H1 (cell line): Measurements from ENCODE around the gene MTAP. TPM values are rescaled to one million over a fixed set of nuclear protein-coding genes. Genes with fewer than 3 reads are reported as not detected.

ENCODE experiments used
- CTCF ChIA-PET: fragments of 300-600 bp; sonication (Branson Sonifier 250); formaldehyde crosslinking; loops from one replicate; lab custom pipeline; 2021; ENCODE audit not compliant: partially characterized antibody; lab: Charles Lee
- POLR2A ChIA-PET: fragments of 300-600 bp; sonication (Branson Sonifier 250); formaldehyde crosslinking; loops from one replicate; lab custom pipeline; 2021; ENCODE audit warnings: inconsistent platforms; ENCODE audit not compliant: partially characterized antibody; lab: Charles Lee
- DNase-seq, 2 experiments: peaks; one replicate each; pipeline versions ENCODE4 v3.0.0 to v3.0.0-alpha.2; 2010 to 2022; ENCODE audit warnings: low spot score in 2 of 2, low read depth in 1 of 2, mixed read lengths in 1 of 2
- FAIRE-seq: peaks from 2 replicates; lab custom pipeline; 2011; peaks lifted over from hg19 to GRCh38; lab: Jason Lieb, UNC
- H2AFZ ChIP-seq: 2 replicates; pipeline ENCODE4 v1.8.1; 2012; ENCODE audit warnings: low read length, inconsistent platforms
- H2AK5ac ChIP-seq: 2 replicates; pipeline ENCODE4 v1.6.1; 2013; ENCODE audit warnings: low read depth, low read length
- H2BK120ac ChIP-seq: replicated peaks from 2 replicates; pipeline ENCODE3; 2013; ENCODE audit warnings: low read depth, low read length, inconsistent platforms
- H2BK12ac ChIP-seq: 2 replicates; pipeline ENCODE4 v1.6.1; 2013; ENCODE audit warnings: low read depth, low read length
- H2BK15ac ChIP-seq: 2 replicates; pipeline ENCODE4 v1.6.1; 2013; ENCODE audit warnings: low read length
- H2BK20ac ChIP-seq: 2 replicates; pipeline ENCODE4 v1.6.1; 2013; ENCODE audit warnings: low read length
- H2BK5ac ChIP-seq: 2 replicates; pipeline ENCODE4 v1.6.1; 2013; ENCODE audit warnings: low read depth, low read length
- H3K14ac ChIP-seq: 2 replicates; pipeline ENCODE4 v1.6.1; 2013; ENCODE audit warnings: inconsistent platforms; ENCODE audit not compliant: insufficient read length
- H3K18ac ChIP-seq: 2 replicates; pipeline ENCODE4 v1.6.1; 2013; ENCODE audit warnings: low read length; ENCODE audit errors: extremely low read depth
- H3K23ac ChIP-seq: 2 replicates; pipeline ENCODE4 v1.6.1; 2013; ENCODE audit warnings: inconsistent platforms; ENCODE audit not compliant: insufficient read length
- H3K23me2 ChIP-seq: 2 replicates; pipeline ENCODE4 v1.6.1; 2013; ENCODE audit warnings: low read depth, low read length
- H3K27ac ChIP-seq: 2 replicates; pipeline ENCODE4 v1.6.1; 2011; ENCODE audit warnings: low read depth, low read length, inconsistent platforms
- H3K27me3 ChIP-seq, 4 experiments: replicated peaks in 1 of 4; 1 replicate in 1 of 4; 2 replicates in 3 of 4; pipeline versions ENCODE4 v1.6.1 to v1.8.1; 2011 to 2013; ENCODE audit warnings: low read length in 3 of 4, mild to moderate bottlenecking in 3 of 4, inconsistent platforms in 2 of 4, mixed read lengths in 2 of 4, moderate library complexity in 1 of 4; ENCODE audit not compliant: control insufficient read depth in 3 of 4, insufficient read depth in 3 of 4; ENCODE audit errors: extremely low read depth in 1 of 4
- H3K36me3 ChIP-seq, 4 experiments: 2 replicates each; pipeline versions ENCODE4 v1.6.1 to v1.8.1; 2011 to 2013; ENCODE audit warnings: mild to moderate bottlenecking in 4 of 4, low read length in 3 of 4, moderate library complexity in 2 of 4, control low read depth in 1 of 4, inconsistent platforms in 1 of 4; ENCODE audit not compliant: insufficient read depth in 4 of 4, control insufficient read depth in 2 of 4
- H3K4ac ChIP-seq: replicated peaks from 2 replicates; pipeline ENCODE3; 2013; ENCODE audit warnings: low read length, low read depth, mixed read lengths, inconsistent platforms; ENCODE audit not compliant: insufficient read length
- H3K4me1 ChIP-seq, 4 experiments: replicated peaks in 1 of 4; 1 replicate in 1 of 4; 2 replicates in 3 of 4; pipeline versions ENCODE4 v1.6.1 to v1.8.1; 2011 to 2013; ENCODE audit warnings: low read length in 3 of 4, inconsistent platforms in 2 of 4, mixed read lengths in 1 of 4; ENCODE audit not compliant: insufficient read depth in 4 of 4, control insufficient read depth in 3 of 4
- H3K4me2 ChIP-seq, 2 experiments: 2 replicates each; pipeline versions ENCODE4 v1.6.1 to v1.8.1; 2011 to 2013; ENCODE audit warnings: low read depth in 2 of 2, low read length in 2 of 2, control low read depth in 1 of 2, inconsistent platforms in 1 of 2, mild to moderate bottlenecking in 1 of 2; ENCODE audit not compliant: insufficient read depth in 1 of 2
- H3K4me3 ChIP-seq, 4 experiments: fragments of 200-600, 300-600 bp in 1 of 4; sonication (generic), shearing (Covaris generic), sonication (Bioruptor Twin) in 1 of 4; 2 replicates each; pipeline versions ENCODE4 v1.5.1 to v1.8.1; 2011 to 2016; ENCODE audit warnings: low read length in 4 of 4, low read depth in 3 of 4, control low read depth in 2 of 4, inconsistent platforms in 2 of 4, mild to moderate bottlenecking in 2 of 4, mixed read lengths in 1 of 4, moderate library complexity in 1 of 4; ENCODE audit not compliant: insufficient read depth in 2 of 4; ENCODE audit errors: extremely low read depth in 1 of 4
- H3K56ac ChIP-seq: replicated peaks from 2 replicates; pipeline ENCODE3; 2013; ENCODE audit warnings: low read depth, mild to moderate bottlenecking, mixed read lengths, low read length, inconsistent platforms; ENCODE audit not compliant: insufficient read length
- H3K79me1 ChIP-seq: 2 replicates; pipeline ENCODE4 v1.6.1; 2013; ENCODE audit warnings: low read depth, low read length, control low read depth
- H3K79me2 ChIP-seq, 2 experiments: 2 replicates each; pipeline versions ENCODE4 v1.6.1 to v1.8.1; 2012 to 2013; ENCODE audit warnings: low read length in 2 of 2, mild to moderate bottlenecking in 2 of 2, inconsistent platforms in 1 of 2; ENCODE audit not compliant: insufficient read depth in 2 of 2, control insufficient read depth in 1 of 2
- H3K9ac ChIP-seq, 4 experiments: replicated peaks in 1 of 4; 1 replicate in 1 of 4; 2 replicates in 3 of 4; pipeline versions ENCODE4 v1.6.1 to v1.8.1; 2011 to 2013; ENCODE audit warnings: low read depth in 3 of 4, low read length in 3 of 4, control low read depth in 2 of 4, mild to moderate bottlenecking in 2 of 4, moderate library complexity in 2 of 4, inconsistent platforms in 1 of 4; ENCODE audit errors: extremely low read depth in 1 of 4
- H3K9me3 ChIP-seq, 2 experiments: 2 replicates each; pipeline versions ENCODE4 v1.6.1 to v1.8.1; 2012 to 2013; ENCODE audit warnings: mild to moderate bottlenecking in 2 of 2, moderate library complexity in 2 of 2, control low read depth in 1 of 2, inconsistent platforms in 1 of 2, low read depth in 1 of 2, low read length in 1 of 2, mixed read lengths in 1 of 2; ENCODE audit not compliant: insufficient read depth in 2 of 2
- H4K20me1 ChIP-seq, 2 experiments: replicated peaks in 1 of 2; 2 replicates each; pipeline versions ENCODE3 to v1.8.1; 2011 to 2013; ENCODE audit warnings: inconsistent platforms in 2 of 2, low read length in 2 of 2, mild to moderate bottlenecking in 1 of 2; ENCODE audit not compliant: insufficient read depth in 2 of 2, control insufficient read depth in 1 of 2
- H4K5ac ChIP-seq: 2 replicates; pipeline ENCODE4 v1.6.1; 2013; ENCODE audit warnings: low read length, low read depth, mixed read lengths, inconsistent platforms; ENCODE audit not compliant: insufficient read length
- H4K8ac ChIP-seq: 2 replicates; pipeline ENCODE4 v1.8.0; 2013; ENCODE audit warnings: mild to moderate bottlenecking, moderate library complexity, low read length, inconsistent platforms; ENCODE audit not compliant: insufficient read depth; ENCODE audit errors: extremely low read depth
- H4K91ac ChIP-seq: replicated peaks from 2 replicates; pipeline ENCODE3; 2013; ENCODE audit warnings: low read length, mixed read lengths, inconsistent platforms; ENCODE audit not compliant: insufficient read length
- BRCA1 ChIP-seq: IDR thresholded peaks from 2 replicates; pipeline ENCODE4 v1.6.1; 2012; ENCODE audit warnings: low read depth, low read length, improper control_type of control experiment
- POLR2AphosphoS5 ChIP-seq: IDR thresholded peaks from 2 replicates; pipeline ENCODE4 v1.6.1; 2011; ENCODE audit warnings: low read depth, low read length
- RNF2 ChIP-seq: fragments of 200-900, 300-1000 bp; sonication (generic); IDR thresholded peaks from 2 replicates; pipeline ENCODE4 v1.7.1; 2016; ENCODE audit warnings: borderline replicate concordance, low read depth, mild to moderate bottlenecking, antibody characterized with exemption, low read length; ENCODE audit not compliant: poor library complexity, severe bottlenecking; ENCODE audit errors: missing control alignments
- SAP30 ChIP-seq: fragments of 300-600 bp; sonication (generic); IDR thresholded peaks from 2 replicates; pipeline ENCODE4 v1.7.1; 2012; ENCODE audit warnings: low read length, moderate library complexity, mild to moderate bottlenecking, inconsistent platforms; ENCODE audit not compliant: insufficient read depth, insufficient replicate concordance
- SP4 ChIP-seq: IDR thresholded peaks from 2 replicates; pipeline ENCODE4 v1.6.1; 2012; ENCODE audit warnings: low read length, inconsistent platforms
- WGBS, 2 experiments: shearing (Covaris generic) in 1 of 2; methylation state at CpG; one replicate each; pipeline versions ENCODE4 v1.1.6 to v1.1.7; 2013 to 2015; ENCODE audit warnings: low lambda C conversion rate in 2 of 2, mixed read lengths in 2 of 2, inconsistent platforms in 1 of 2, low coverage in 1 of 2, missing lambda C conversion rate in 1 of 2; ENCODE audit not compliant: insufficient replicate concordance in 2 of 2, insufficient coverage in 1 of 2, insufficient read length in 1 of 2; ENCODE audit errors: extremely low coverage in 1 of 2, missing lambda C conversion rate in 1 of 2; 5-methylcytosine and 5-hydroxymethylcytosine counted together
- polyA plus RNA-seq, 7 experiments: library from polyadenylated mRNA; depleted of rRNA in 3 of 7; stranded (reverse) in 5 of 7; unstranded in 2 of 7; fragments of >200 nt in 5 of 7; fragments of 200-250 nt in 2 of 7; gene quantifications; 1 replicate in 5 of 7; 2 replicates in 1 of 7; 4 replicates in 1 of 7; pipeline versions ENCODE4 v1.2.1 to v1.2.3, GENCODE V29; 2011 to 2013; ENCODE audit warnings: missing spikeins in 2 of 7, mixed read lengths in 2 of 7
- total RNA-seq: library from RNA; stranded (reverse); fragmentation: NEBNext Ultra II Directional; extraction: Animal tissue kit (Norgen Biotek cat#: 25700); gene quantifications from 2 replicates; pipeline ENCODE4 v1.2.1, GENCODE V29; 2021

Gene MTAP
- total and polyA plus RNA-seq, 2 of the 8 experiments (the other 6 are each of a cell fraction or from before 2014, with no cell fraction given): 16.4 to 100 TPM

DNA sequence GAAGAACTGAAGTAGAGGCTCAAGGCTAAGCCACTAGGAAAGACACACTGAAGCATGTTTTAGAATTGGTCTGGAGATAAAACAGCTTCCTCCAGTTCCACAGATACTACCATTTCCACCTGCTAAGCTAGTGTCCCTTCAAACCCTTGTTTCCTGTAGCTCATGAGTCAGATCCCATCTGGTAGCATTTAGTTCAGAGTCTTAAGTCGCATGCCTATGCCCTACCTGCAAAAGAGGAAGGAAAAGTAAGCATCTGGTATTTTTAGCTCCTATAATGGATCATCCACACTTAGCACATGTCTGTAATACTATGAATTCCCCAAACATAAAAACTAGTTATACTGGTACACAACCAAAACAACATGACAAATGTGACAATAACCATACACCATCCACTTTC is 99.7 kb downstream of the MTAP start:
- H4K91ac ChIP-seq: no peak overlapping the region
- no peaks in the 10 kb centered on the region for H3K36me3 ChIP-seq
- H3K4me1 ChIP-seq: no peaks in the 10 kb centered on the region
- no peak overlapping the region for H3K4ac ChIP-seq
- no peak overlapping the region for H2BK5ac ChIP-seq
- H2BK12ac ChIP-seq: no peak overlapping the region
- H2BK15ac ChIP-seq: no peak overlapping the region
- H4K8ac ChIP-seq: no peak overlapping the region
- H3K79me2 ChIP-seq: no peaks in the 10 kb centered on the region
- H4K5ac ChIP-seq: no peak overlapping the region
- no peak overlapping the region for H3K4me3 ChIP-seq
- FAIRE-seq (no peak), DNase-seq (no peak)
- H2AFZ ChIP-seq: no peak overlapping the region
- H4K20me1 ChIP-seq: no peaks in the 10 kb centered on the region
- no peak overlapping the region for H2AK5ac ChIP-seq
- H3K18ac ChIP-seq: no peak overlapping the region
- H2BK20ac ChIP-seq: no peak overlapping the region
- H3K23me2 ChIP-seq: no peaks in the 10 kb centered on the region; the same call in 1 of the 2 replicates
- TF ChIP-seq SAP30 (no peak), SP4 (no peak), RNF2 (no peak), BRCA1 (no peak), POLR2AphosphoS5 (no peak)
- no peak overlapping the region for H3K56ac ChIP-seq
- CTCF ChIA-PET: interaction anchor here (0.7 to 1.7 kb wide), 6 partner anchors 11 to 337 kb away, joined by 3 to 5 read pairs (median 3); no protein-coding TSS in a partner anchor
- no peak overlapping the region for H2BK120ac ChIP-seq
- H3K23ac ChIP-seq: no peak overlapping the region
- H3K9me3 ChIP-seq: peaks cover 4 to 6% of the 10 kb centered on the region in 2 experiments; a peak in 3 of 4 replicates
- H3K27ac ChIP-seq: no peak overlapping the region
- no peak overlapping the region for H3K14ac ChIP-seq
- POLR2A ChIA-PET: interaction anchor here (0.9 to 1.6 kb wide), 2 partner anchors 18 to 99 kb away, joined by 3 read pairs; no protein-coding TSS in a partner anchor
- H3K79me1 ChIP-seq: no peaks in the 10 kb centered on the region
- 75% methylated on average over 1 of the region's 1 CpG; no CpG with 5 or more reads in 1 of the 2 experiments for WGBS, 2 experiments
- H3K4me2 ChIP-seq: no peak overlapping the region
- H3K27me3 ChIP-seq: no peaks in the 10 kb centered on the region
- H3K9ac ChIP-seq: no peak overlapping the region
